HFFc6 (cell line): Measurements from ENCODE around the gene MTA3. TPM values are rescaled to one million over a fixed set of nuclear protein-coding genes. Genes with fewer than 3 reads are reported as not detected.

Experiments
- DNase-seq: peaks from one replicate; pipeline ENCODE4 v3.0.0-alpha.2; 2018
- H3K27ac Mint-ChIP-seq: 2 replicates; pipeline ENCODE4 v1.8.0; 2020; ENCODE audit warnings: mild to moderate bottlenecking, mixed read lengths
- H3K27me3 Mint-ChIP-seq: 2 replicates; pipeline ENCODE4 v1.8.0; 2021; ENCODE audit warnings: mild to moderate bottlenecking, moderate library complexity, mixed read lengths; ENCODE audit not compliant: insufficient read depth
- H3K36me3 Mint-ChIP-seq: 2 replicates; pipeline ENCODE4 v1.8.0; 2021; ENCODE audit warnings: low read depth, mixed read lengths
- H3K4me1 Mint-ChIP-seq: 2 replicates; pipeline ENCODE4 v1.8.0; 2020; ENCODE audit warnings: low read depth, mixed read lengths
- H3K4me3 Mint-ChIP-seq: 2 replicates; pipeline ENCODE4 v1.8.0; 2020; ENCODE audit warnings: mild to moderate bottlenecking, moderate library complexity, mixed read lengths
- H3K9me3 Mint-ChIP-seq: 2 replicates; pipeline ENCODE4 v1.8.0; 2020; ENCODE audit warnings: mild to moderate bottlenecking, mixed read lengths
- CTCF ChIP-seq: fragments of 200-600 bp; sonication (generic); IDR thresholded peaks from 2 replicates; pipeline ENCODE4 v1.5.0; 2021; ENCODE audit warnings: antibody characterized with exemption, mild to moderate bottlenecking
- total RNA-seq, 6 experiments: library from RNA; stranded (reverse); fragmentation: NEBNext Ultra II Directional; extraction: Animal tissue kit (Norgen Biotek cat#: 25700); gene quantifications; 2 replicates in 1 of 6; 3 replicates in 5 of 6; pipeline ENCODE4 v1.2.3, GENCODE V29; 2021

The MTA3 gene
- total RNA-seq, 6 experiments from 2014 or later = 26.2 to 33.4 (median 30.7) TPM

GRCh38 chr2:42787788-42788477 is 219.5 kb downstream of the MTA3 start:
- H3K4me3 Mint-ChIP-seq = no peak overlapping the region
- H3K4me1 Mint-ChIP-seq = 0 out of 2 replicates have a peak, but pooled peaks cover 4% of the 10 kb centered on the region
- H3K27me3 Mint-ChIP-seq = peaks cover 36% of the 10 kb centered on the region
- 0 out of 2 replicates have a peak, but pooled peaks cover 7% of the 10 kb centered on the region for H3K36me3 Mint-ChIP-seq
- DNase-seq = no peak
- H3K9me3 Mint-ChIP-seq = no peaks in the 10 kb centered on the region
- no peak overlapping the region for H3K27ac Mint-ChIP-seq
- no peak for TF ChIP-seq CTCF

GRCh38 chr2:42788478-42788793 is 220.0 kb downstream of the MTA3 start:
- Mint-ChIP-seq H3K27me3 (peaks cover 39% of the 10 kb centered on the region), H3K4me1 (peaks cover 7% of the 10 kb centered on the region), H3K9me3 (no peaks in the 10 kb centered on the region), H3K4me3 (no peak overlapping the region), H3K36me3 (0 out of 2 replicates have a peak, but pooled peaks cover 7% of the 10 kb centered on the region), H3K27ac (no peak overlapping the region)
- DNase-seq = no peak
- TF ChIP-seq CTCF = no peak

GRCh38 chr2:42788882-42789281 is 220.4 kb downstream of the MTA3 start:
- H3K27ac Mint-ChIP-seq = no peak overlapping the region
- no peak for TF ChIP-seq CTCF
- peaks cover 43% of the 10 kb centered on the region for H3K27me3 Mint-ChIP-seq
- 0 out of 2 replicates have a peak, but pooled peaks cover 7% of the 10 kb centered on the region for H3K36me3 Mint-ChIP-seq
- peaks cover 12% of the 10 kb centered on the region for H3K4me1 Mint-ChIP-seq
- DNase-seq = no peak
- H3K9me3 Mint-ChIP-seq = no peaks in the 10 kb centered on the region
- no peak overlapping the region for H3K4me3 Mint-ChIP-seq

GRCh38 chr2:42789751-42790150 is 221.3 kb downstream of the MTA3 start:
- H3K9me3 Mint-ChIP-seq = no peaks in the 10 kb centered on the region

GRCh38 chr2:42791606-42792005 is 223.2 kb downstream of the MTA3 start:
- no peak for TF ChIP-seq CTCF
- no peak for DNase-seq
- no peak overlapping the region for H3K4me3 Mint-ChIP-seq
- no peak overlapping the region for H3K27ac Mint-ChIP-seq
- H3K9me3 Mint-ChIP-seq = no peaks in the 10 kb centered on the region
- H3K36me3 Mint-ChIP-seq = 0 out of 2 replicates have a peak, but pooled peaks cover 7% of the 10 kb centered on the region
- peaks cover 43% of the 10 kb centered on the region for H3K27me3 Mint-ChIP-seq
- H3K4me1 Mint-ChIP-seq = peaks cover 35% of the 10 kb centered on the region

More at GRCh38 chr2:42789751-42790150, 221.3 kb downstream of the MTA3 start:
- no peak overlapping the region for H3K27ac Mint-ChIP-seq
- H3K4me3 Mint-ChIP-seq = no peak overlapping the region
- H3K36me3 Mint-ChIP-seq = 0 out of 2 replicates have a peak, but pooled peaks cover 7% of the 10 kb centered on the region
- no peak for DNase-seq
- TF ChIP-seq CTCF = no peak
- peaks cover 21% of the 10 kb centered on the region for H3K4me1 Mint-ChIP-seq
- H3K27me3 Mint-ChIP-seq = peaks cover 49% of the 10 kb centered on the region
